ENCODE data around the gene AMMECR1L. TPM values are rescaled to one million over a fixed set of nuclear protein-coding genes. Genes with fewer than 3 reads are reported as not detected.
"Not testable (repeated sequence)": the region's sequence is repeated elsewhere in the genome, so short reads cannot be mapped to it uniquely, and the experiment has no call there.

The AMMECR1L gene
- total RNA-seq, 4 donors from 2014 or later, result 6.6 to 18.3 (median 12.9) TPM

DNA sequence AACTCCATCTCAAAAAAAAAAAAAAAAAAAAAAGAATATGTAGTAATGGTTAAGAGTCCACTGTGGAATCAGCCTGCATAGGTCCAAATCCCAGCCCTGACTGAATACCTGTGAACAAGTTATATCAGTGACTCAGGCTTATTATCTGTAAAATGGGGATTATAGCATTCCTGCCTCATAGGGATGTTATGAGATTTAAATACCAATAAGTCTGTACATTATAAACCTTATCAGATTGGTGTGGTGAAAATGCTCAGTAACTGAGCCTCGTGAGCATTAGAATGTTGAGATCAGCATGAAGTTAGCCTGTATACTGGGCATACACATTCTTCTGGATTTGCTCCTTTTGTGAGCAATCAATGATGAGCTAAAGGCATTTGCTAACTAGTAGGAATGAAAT is 3.0 kb upstream of the AMMECR1L start:
- intact Hi-C loops (cut with DNase I; ENCODE audit: low total_unique reads) (loop anchor here (1.0 kb wide), 1 partner anchor 29 kb away; no protein-coding TSS in a partner anchor), in situ Hi-C loops (cut with MboI; ENCODE audit: low pct_ligation_motif_present in 1 of 4, low pct_unique_long_range_greater_than_20kb in 1 of 4, low sequenced_read_pairs in 3 of 4) (loop anchor here in 1 of 4 donors (10.0 kb wide), 1 partner anchor 206 kb away; the partner anchor contains the start of gene UGGT1)
- Histone ChIP-seq H3K36me3 (no peaks in the 10 kb centered on the region), H3K27ac (no peak overlapping the region), H3K4me1 (peaks cover 19 to 25% (median 21%) of the 10 kb centered on the region in 4 donors), H3K9me3 (no peaks in the 10 kb centered on the region), H3K4me3 (no peak overlapping the region), H3K27me3 (no peaks in the 10 kb centered on the region)
- WGBS, 2 donors (ENCODE audit: low coverage in 1 of 2), result 89 to 100% methylated on average over 1 of the region's 1 CpG
- TF ChIP-seq POLR2A (IDR thresholded peaks at IDR 0.05) (no peak), POLR2AphosphoS5 (IDR thresholded peaks at IDR 0.05) (no peak), EP300 (IDR thresholded peaks at IDR 0.05; ENCODE audit: low read depth) (no peak)
- TF ChIP-seq, protein P1, sequence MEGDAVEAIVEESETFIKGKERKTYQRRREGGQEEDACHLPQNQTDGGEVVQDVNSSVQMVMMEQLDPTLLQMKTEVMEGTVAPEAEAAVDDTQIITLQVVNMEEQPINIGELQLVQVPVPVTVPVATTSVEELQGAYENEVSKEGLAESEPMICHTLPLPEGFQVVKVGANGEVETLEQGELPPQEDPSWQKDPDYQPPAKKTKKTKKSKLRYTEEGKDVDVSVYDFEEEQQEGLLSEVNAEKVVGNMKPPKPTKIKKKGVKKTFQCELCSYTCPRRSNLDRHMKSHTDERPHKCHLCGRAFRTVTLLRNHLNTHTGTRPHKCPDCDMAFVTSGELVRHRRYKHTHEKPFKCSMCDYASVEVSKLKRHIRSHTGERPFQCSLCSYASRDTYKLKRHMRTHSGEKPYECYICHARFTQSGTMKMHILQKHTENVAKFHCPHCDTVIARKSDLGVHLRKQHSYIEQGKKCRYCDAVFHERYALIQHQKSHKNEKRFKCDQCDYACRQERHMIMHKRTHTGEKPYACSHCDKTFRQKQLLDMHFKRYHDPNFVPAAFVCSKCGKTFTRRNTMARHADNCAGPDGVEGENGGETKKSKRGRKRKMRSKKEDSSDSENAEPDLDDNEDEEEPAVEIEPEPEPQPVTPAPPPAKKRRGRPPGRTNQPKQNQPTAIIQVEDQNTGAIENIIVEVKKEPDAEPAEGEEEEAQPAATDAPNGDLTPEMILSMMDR (IDR thresholded peaks at IDR 0.05), result no peak
- DNase-seq, result no peak

DNA sequence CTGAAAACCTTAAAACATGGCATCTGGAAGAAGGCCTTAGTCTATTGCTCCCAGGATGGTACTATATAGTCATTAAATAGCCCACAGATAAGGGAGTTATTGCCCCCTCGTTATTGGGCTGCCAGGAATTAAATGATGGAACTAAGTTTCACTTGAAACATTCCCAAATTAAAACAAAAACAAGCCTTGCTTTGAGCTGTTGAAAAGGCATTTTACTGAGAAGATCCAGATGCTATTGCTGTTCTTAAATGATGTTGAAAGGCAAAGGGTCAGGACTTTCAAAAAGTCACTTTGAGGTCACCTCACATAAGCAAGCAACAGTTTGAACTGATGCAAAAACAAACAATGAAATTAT is 2.0 kb upstream of the AMMECR1L start:
- Histone ChIP-seq H3K4me1 (peaks cover 19 to 32% (median 24%) of the 10 kb centered on the region in 4 donors), H3K27ac (peak overlapping the region; percentile 90 to 95 (median 92)), H3K9me3 (no peaks in the 10 kb centered on the region), H3K27me3 (no peaks in the 10 kb centered on the region), H3K36me3 (peaks cover 0 to 6% (median 0%) of the 10 kb centered on the region in 4 donors), H3K4me3 (peak overlapping the region in 1 of 4 donors; percentile 60)
- TF ChIP-seq, protein P1 (IDR thresholded peaks at IDR 0.05), result no peak
- TF ChIP-seq POLR2A (IDR thresholded peaks at IDR 0.05) (no peak), POLR2AphosphoS5 (IDR thresholded peaks at IDR 0.05) (no peak), EP300 (IDR thresholded peaks at IDR 0.05; ENCODE audit: low read depth) (no peak)
- in situ Hi-C loops (cut with MboI; ENCODE audit: low pct_ligation_motif_present in 1 of 4, low pct_unique_long_range_greater_than_20kb in 1 of 4, low sequenced_read_pairs in 3 of 4), result loop anchor here in 1 of 4 donors (10.0 kb wide), 1 partner anchor 207 kb away; the partner anchor contains the start of gene UGGT1
- 25 to 33% methylated on average over 1 of the region's 1 CpG for WGBS, 2 donors (ENCODE audit: low coverage in 1 of 2)
- no peak for DNase-seq
- intact Hi-C loops (cut with DNase I; ENCODE audit: low total_unique reads), result no loop called here

DNA sequence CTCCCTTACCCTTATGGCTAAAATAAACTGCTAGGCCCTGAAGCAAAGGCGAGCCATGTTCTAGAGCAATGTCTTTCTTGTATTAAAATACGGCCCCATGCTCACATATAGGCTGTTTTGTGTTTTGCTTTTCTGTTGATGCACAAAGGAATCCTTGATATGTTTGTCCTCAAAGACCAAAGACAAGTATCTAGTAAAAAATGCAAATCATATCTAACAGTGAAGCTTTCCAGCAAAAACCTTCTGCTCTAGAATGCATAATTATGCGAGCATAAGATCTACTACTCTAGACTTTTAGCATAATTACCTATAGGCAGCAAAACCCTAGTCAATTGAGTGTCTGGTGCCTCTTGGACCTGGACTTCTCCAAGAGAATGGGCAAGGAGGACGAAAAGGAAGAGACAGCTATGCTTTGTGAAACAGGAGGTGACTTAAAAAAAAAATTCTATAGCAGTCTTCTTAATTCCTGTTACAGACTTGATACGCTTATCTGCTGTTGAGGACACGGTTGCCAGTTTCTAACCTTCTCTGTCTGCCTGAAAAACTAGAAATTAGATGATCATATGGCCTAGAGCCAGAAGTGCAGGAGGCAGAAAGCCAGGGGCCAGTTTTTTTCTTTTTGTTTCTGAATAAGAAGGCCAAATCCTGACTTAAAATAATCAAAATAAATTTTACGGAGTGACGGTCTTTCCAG is 1.5 kb upstream of the AMMECR1L start:
- peaks cover 0 to 10% (median 0%) of the 10 kb centered on the region in 4 donors for H3K36me3 ChIP-seq
- in situ Hi-C loops (cut with MboI; ENCODE audit: low pct_ligation_motif_present in 1 of 4, low pct_unique_long_range_greater_than_20kb in 1 of 4, low sequenced_read_pairs in 3 of 4) (loop anchor here in 1 of 4 donors (10.0 kb wide), 1 partner anchor 208 kb away; the partner anchor contains the start of gene UGGT1), intact Hi-C loops (cut with DNase I; ENCODE audit: low total_unique reads) (no loop called here)
- H3K27ac ChIP-seq, result peak overlapping the region; percentile 90 to 95 (median 92)
- peaks cover 19 to 37% (median 24%) of the 10 kb centered on the region in 4 donors for H3K4me1 ChIP-seq
- peak overlapping the region in 3 of 4 donors; percentile 59 to 63 (median 60) for H3K4me3 ChIP-seq
- DNase-seq, result no peak
- WGBS, 2 donors (ENCODE audit: low coverage in 1 of 2), result 35 to 54% methylated on average over 7 to 8 of the region's 8 CpGs
- no peaks in the 10 kb centered on the region for H3K27me3 ChIP-seq
- TF ChIP-seq POLR2AphosphoS5 (IDR thresholded peaks at IDR 0.05) (no peak), EP300 (IDR thresholded peaks at IDR 0.05; ENCODE audit: low read depth) (no peak), POLR2A (IDR thresholded peaks at IDR 0.05) (no peak)
- TF ChIP-seq, protein P1 (IDR thresholded peaks at IDR 0.05), result no peak
- no peaks in the 10 kb centered on the region for H3K9me3 ChIP-seq

DNA sequence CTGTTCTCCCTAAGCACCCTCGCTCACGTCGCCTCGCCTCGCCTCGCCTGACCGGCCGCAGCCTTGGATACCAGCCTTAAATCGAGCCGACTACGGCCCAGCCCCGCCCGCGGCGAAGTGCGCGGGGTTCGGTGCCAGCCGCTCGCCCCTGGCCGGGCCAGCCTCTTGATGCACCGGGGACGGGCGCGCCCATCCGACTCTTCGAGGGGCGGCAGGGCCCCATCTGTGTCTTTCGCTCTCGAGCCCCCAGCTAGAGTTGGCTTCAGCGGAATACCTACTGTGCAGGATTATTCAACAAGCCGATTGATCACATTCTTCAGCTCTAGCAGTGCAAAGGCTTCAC is 808 bp upstream of the AMMECR1L start:
- Histone ChIP-seq H3K4me3 (peak overlapping the region; percentile 59 to 63 (median 60)), H3K4me1 (peaks cover 19 to 44% (median 24%) of the 10 kb centered on the region in 4 donors), H3K27ac (peak overlapping the region; percentile 90 to 95 (median 92)), H3K36me3 (peaks cover 0 to 13% (median 0%) of the 10 kb centered on the region in 4 donors)
- TF ChIP-seq POLR2A (IDR thresholded peaks at IDR 0.05), result peak; percentile 6
- H3K9me3 ChIP-seq; H3K27me3 ChIP-seq; DNase-seq; intact Hi-C loops (cut with DNase I; ENCODE audit: low total_unique reads): not testable (repeated sequence)
- WGBS, 2 donors (ENCODE audit: low coverage in 1 of 2), result 0% methylated on average over 8 of the region's 32 CpGs; no CpG with 5 or more reads in 1 of the 2 donors
- in situ Hi-C loops (cut with MboI; ENCODE audit: low pct_ligation_motif_present in 1 of 4, low pct_unique_long_range_greater_than_20kb in 1 of 4, low sequenced_read_pairs in 3 of 4), result loop anchor here in 1 of 4 donors (10.0 kb wide), 1 partner anchor 208 kb away; the partner anchor contains the start of gene UGGT1
